HepG2 (cell line): ENCODE data around the gene PSEN1. TPM values are rescaled to one million over a fixed set of nuclear protein-coding genes. Genes with fewer than 3 reads are reported as not detected.
A peak's percentile ranks its signal among the peaks of the same experiment; 100 is the strongest.
"Not testable (repeated sequence)": the region's sequence is repeated elsewhere in the genome, so short reads cannot be mapped to it uniquely, and the experiment has no call there.

Source experiments
- ATAC-seq: fragments of 200-7000 bp; cut with Tn5 transposase; 3 replicates; pipeline ENCODE4 v1.9.1; 2020; ENCODE audit warnings: mild to moderate bottlenecking, moderate library complexity
- BruUV-seq: library from RNA; stranded (reverse); fragments of 400-500 nt; replicated peaks from 2 replicates; lab custom pipeline; 2021; lab: Mats Ljungman, UMichigan
- CTCF ChIA-PET: fragments of 300-600 bp; formaldehyde crosslinking; extraction: SDS; loops from one replicate; lab custom pipeline; 2021; ENCODE audit warnings: low total read pairs, inconsistent platforms, low intra/inter-chr PET ratio; lab: Yijun Ruan, JAX
- POLR2A ChIA-PET: fragments of 350-600 bp; sonication (Branson Sonifier 250); formaldehyde crosslinking; loops from one replicate; lab custom pipeline; 2020; ENCODE audit warnings: antibody characterized with exemption, inconsistent platforms; lab: Yijun Ruan, JAX
- DNase-seq: peaks from one replicate; pipeline ENCODE4 v3.0.0-alpha.2; 2015; ENCODE audit warnings: low spot score
- FAIRE-seq: peaks from 3 replicates; lab custom pipeline; 2011; peaks lifted over from hg19 to GRCh38; lab: Jason Lieb, UNC
- H2AFZ ChIP-seq: one replicate; pipeline ENCODE4 v1.6.1; 2011; ENCODE audit warnings: low read length, inconsistent platforms
- H3K27ac ChIP-seq: fragments of 300-600 bp; 3 replicates; pipeline ENCODE4 v1.8.0; 2011; ENCODE audit warnings: mixed run types, mild to moderate bottlenecking, mixed read lengths, low read length, inconsistent platforms; ENCODE audit not compliant: insufficient read depth; ENCODE audit errors: extremely low read length
- H3K27me3 ChIP-seq, 2 experiments: fragments of 200-600 bp in 1 of 2; 2 replicates in 1 of 2; 3 replicates in 1 of 2; pipeline versions ENCODE4 v1.6.0 to v1.8.0; 2011; ENCODE audit warnings: low read length in 2 of 2, mild to moderate bottlenecking in 2 of 2, moderate library complexity in 2 of 2, inconsistent platforms in 1 of 2; ENCODE audit not compliant: insufficient read depth in 2 of 2, control insufficient read depth in 1 of 2
- H3K36me3 ChIP-seq, 2 experiments: fragments of 200-600 bp in 1 of 2; replicated peaks in 1 of 2; 2 replicates in 1 of 2; 3 replicates in 1 of 2; pipeline versions ENCODE4 v1.5.1 to v1.8.0; 2011; ENCODE audit warnings: low read length in 2 of 2, inconsistent platforms in 1 of 2; ENCODE audit not compliant: insufficient read depth in 2 of 2, control insufficient read depth in 1 of 2
- H3K4me1 ChIP-seq: 2 replicates; pipeline ENCODE4 v1.5.1; 2012; ENCODE audit warnings: low read length, inconsistent platforms; ENCODE audit not compliant: insufficient read depth
- H3K4me2 ChIP-seq: 2 replicates; pipeline ENCODE4 v1.6.0; 2011; ENCODE audit warnings: low read depth, low read length, inconsistent platforms
- H3K4me3 ChIP-seq, 3 experiments: fragments of 200-600 bp in 1 of 3; sonication (generic), shearing (Covaris generic) in 1 of 3; replicated peaks in 1 of 3; 2 replicates each; pipeline ENCODE4 v1.5.1; 2011 to 2016; ENCODE audit warnings: low read length in 3 of 3, inconsistent platforms in 2 of 3, low read depth in 2 of 3, mild to moderate bottlenecking in 2 of 3, control low read depth in 1 of 3, mixed read lengths in 1 of 3; ENCODE audit not compliant: insufficient read depth in 1 of 3
- H3K79me2 ChIP-seq: one replicate; pipeline ENCODE4 v1.6.1; 2011; ENCODE audit warnings: low read length, inconsistent platforms; ENCODE audit not compliant: insufficient read depth
- H3K9ac ChIP-seq: 2 replicates; pipeline ENCODE4 v1.6.0; 2011; ENCODE audit warnings: mild to moderate bottlenecking, low read depth, low read length, inconsistent platforms; ENCODE audit not compliant: insufficient read depth
- H3K9me3 ChIP-seq: 2 replicates; pipeline ENCODE4 v1.5.1; 2012; ENCODE audit warnings: mild to moderate bottlenecking, low read length
- H4K20me1 ChIP-seq: 2 replicates; pipeline ENCODE4 v1.6.0; 2011; ENCODE audit warnings: inconsistent platforms, mild to moderate bottlenecking, low read length, moderate library complexity; ENCODE audit not compliant: insufficient read depth
- CBFB ChIP-seq: sonication (generic); formaldehyde crosslinking; IDR thresholded peaks from 2 replicates; pipeline ENCODE4 v1.4.0; 2020; ENCODE audit warnings: missing genetic modification reagents
- CEBPB ChIP-seq: IDR thresholded peaks from 2 replicates; pipeline ENCODE4 v1.6.1; 2011; ENCODE audit warnings: low read depth, low read length, improper control_type of control experiment, borderline replicate concordance
- CEBPG ChIP-seq: IDR thresholded peaks from 2 replicates; pipeline ENCODE4 v1.6.1; 2016
- FOXA3 ChIP-seq: IDR thresholded peaks from 2 replicates; pipeline ENCODE4 v1.6.1; 2016; ENCODE audit warnings: missing genetic modification reagents, missing compliant biosample characterization
- GPN1 ChIP-seq: sonication (generic); formaldehyde crosslinking; IDR thresholded peaks from 2 replicates; pipeline ENCODE4 v1.5.1; 2020; ENCODE audit warnings: missing genetic modification reagents, borderline replicate concordance
- HNF4A ChIP-seq: sonication (generic); formaldehyde crosslinking; IDR thresholded peaks from 2 replicates; pipeline ENCODE4 v1.4.0; 2020; ENCODE audit warnings: missing genetic modification reagents
- HOXA9 ChIP-seq: sonication (generic); formaldehyde crosslinking; IDR thresholded peaks from 2 replicates; pipeline ENCODE4 v1.8.1; 2022; ENCODE audit warnings: missing genetic modification reagents, mild to moderate bottlenecking, moderate library complexity, borderline replicate concordance
- ISX ChIP-seq: sonication (generic); formaldehyde crosslinking; conservative IDR thresholded peaks from 2 replicates; pipeline ENCODE4 v1.5.0; 2020; ENCODE audit warnings: missing genetic modification reagents
- JARID2 ChIP-seq: sonication (generic); formaldehyde crosslinking; IDR thresholded peaks from 2 replicates; pipeline ENCODE4 v1.8.1; 2023; ENCODE audit warnings: missing genetic modification reagents, inconsistent platforms; ENCODE audit not compliant: insufficient replicate concordance
- KLF9 ChIP-seq: IDR thresholded peaks from 2 replicates; pipeline ENCODE4 v1.6.1; 2016; ENCODE audit warnings: low read depth
- NFE2L2 ChIP-seq: fragments of 150-350 bp; IDR thresholded peaks from 2 replicates; pipeline ENCODE4 v1.6.1; 2014; ENCODE audit warnings: low read length
- NFYC ChIP-seq: IDR thresholded peaks from 2 replicates; pipeline ENCODE4 v1.6.1; 2016; ENCODE audit warnings: missing genetic modification reagents, missing compliant biosample characterization
- NKX3-1 ChIP-seq: sonication (generic); formaldehyde crosslinking; IDR thresholded peaks from 2 replicates; pipeline ENCODE4 v1.5.0; 2020; ENCODE audit warnings: missing genetic modification reagents
- RBM39 ChIP-seq: fragments of 200-400 bp; formaldehyde crosslinking; IDR thresholded peaks from one replicate; pipeline ENCODE4 v1.6.1; 2018; ENCODE audit warnings: antibody characterized with exemption, mild to moderate bottlenecking, low read depth, low read length; ENCODE audit not compliant: poor library complexity, severe bottlenecking
- ZBTB38 ChIP-seq: sonication (generic); formaldehyde crosslinking; IDR thresholded peaks from 2 replicates; pipeline ENCODE4 v1.5.1; 2020; ENCODE audit warnings: mild to moderate bottlenecking, missing genetic modification reagents
- ZMYM2 ChIP-seq: sonication (generic); formaldehyde crosslinking; IDR thresholded peaks from 2 replicates; pipeline ENCODE4 v1.8.0; 2022; ENCODE audit warnings: mild to moderate bottlenecking, missing genetic modification reagents
- ZNF101 ChIP-seq: sonication (generic); formaldehyde crosslinking; IDR thresholded peaks from 2 replicates; pipeline ENCODE4 v1.4.0; 2020; ENCODE audit warnings: mild to moderate bottlenecking, low read depth, missing genetic modification reagents, borderline replicate concordance
- ZNF598 ChIP-seq: sonication (generic); formaldehyde crosslinking; IDR thresholded peaks from 2 replicates; pipeline ENCODE4 v1.5.1; 2020; ENCODE audit warnings: mild to moderate bottlenecking, missing genetic modification reagents, borderline replicate concordance
- ZNF713 ChIP-seq: sonication (generic); formaldehyde crosslinking; IDR thresholded peaks from 2 replicates; pipeline ENCODE4 v1.4.0; 2020; ENCODE audit warnings: mild to moderate bottlenecking, missing genetic modification reagents
- ZNF761 ChIP-seq: sonication (generic); formaldehyde crosslinking; conservative IDR thresholded peaks from 2 replicates; pipeline ENCODE4 v1.4.0; 2020; ENCODE audit warnings: mild to moderate bottlenecking, missing genetic modification reagents
- ZNF782 ChIP-seq: sonication (generic); formaldehyde crosslinking; IDR thresholded peaks from 2 replicates; pipeline ENCODE4 v1.4.0; 2020; ENCODE audit warnings: missing genetic modification reagents, mild to moderate bottlenecking, borderline replicate concordance
- WGBS: methylation state at CpG from one replicate; pipeline ENCODE4 v1.1.6; 2017; ENCODE audit warnings: low lambda C conversion rate; 5-methylcytosine and 5-hydroxymethylcytosine counted together
- in situ Hi-C: cut with HindIII; loops from 2 replicates; pipeline ENCODE4 v1.10.0; 2017; ENCODE audit warnings: low pct_unique_long_range_greater_than_20kb; ENCODE audit not compliant: extremely low pct_ligation_motif_present
- intact Hi-C: fragments of 100-400 bp; cut with micrococcal nuclease; formaldehyde crosslinking; loops from one replicate; pipeline ENCODE4 v1.10.0; 2022; ENCODE audit not compliant: unreplicated experiment
- polyA plus RNA-seq, 8 experiments: library from polyadenylated mRNA; depleted of rRNA in 3 of 8; stranded (reverse) in 7 of 8; unstranded in 1 of 8; fragments of >200 nt; fragmentation: Illumina TruSeq in 4 of 8; extraction: Trizol in 4 of 8; gene quantifications; 2 replicates each; pipeline versions ENCODE4 v1.2.1 to v1.2.3, GENCODE V29; 2011 to 2016; ENCODE audit warnings: low read depth in 4 of 8, missing spikeins in 1 of 8, mixed read lengths in 1 of 8; ENCODE audit not compliant: insufficient read depth in 1 of 8
- total RNA-seq, 5 experiments: library from RNA; depleted of rRNA; stranded (reverse); fragments of >200 nt; fragmentation: Illumina TruSeq; extraction: Trizol; gene quantifications; 2 replicates each; pipeline ENCODE4 v1.2.3, GENCODE V29; 2016; ENCODE audit warnings: low read depth in 1 of 5
- TF ChIP-seq, protein P1 (sequence below): sonication (generic); formaldehyde crosslinking; IDR thresholded peaks from 2 replicates; pipeline ENCODE4 v1.4.0; 2020; ENCODE audit warnings: missing genetic modification reagents, borderline replicate concordance

PSEN1 gene
- total and polyA plus RNA-seq, 2 of the 13 experiments (the other 11 are each of a cell fraction or from before 2014, with no cell fraction given): 12.5 to 26.6 TPM

DNA sequence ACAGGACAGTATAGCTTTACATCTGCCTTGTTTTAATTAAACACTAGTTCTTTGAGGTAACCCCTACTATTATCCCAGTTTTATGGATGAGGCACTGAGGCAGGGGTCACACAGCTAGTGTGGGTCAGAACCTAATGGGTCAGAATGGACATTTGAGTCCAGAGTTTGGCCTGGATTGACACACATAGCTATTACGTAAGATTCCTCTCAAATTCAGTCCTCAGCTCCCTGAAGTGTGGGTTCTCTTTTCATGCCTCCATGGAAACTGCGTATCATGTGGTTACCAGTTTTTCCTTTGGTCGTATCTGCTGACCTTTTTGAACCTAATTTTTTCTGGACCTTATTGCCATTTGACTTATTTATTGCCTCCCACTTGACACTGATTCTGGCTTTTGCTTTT is 40.4 kb downstream of the PSEN1 start (continued):
- TF ChIP-seq KLF9 (CRISPR knock-in tag): no peak
- TF ChIP-seq, protein P1, sequence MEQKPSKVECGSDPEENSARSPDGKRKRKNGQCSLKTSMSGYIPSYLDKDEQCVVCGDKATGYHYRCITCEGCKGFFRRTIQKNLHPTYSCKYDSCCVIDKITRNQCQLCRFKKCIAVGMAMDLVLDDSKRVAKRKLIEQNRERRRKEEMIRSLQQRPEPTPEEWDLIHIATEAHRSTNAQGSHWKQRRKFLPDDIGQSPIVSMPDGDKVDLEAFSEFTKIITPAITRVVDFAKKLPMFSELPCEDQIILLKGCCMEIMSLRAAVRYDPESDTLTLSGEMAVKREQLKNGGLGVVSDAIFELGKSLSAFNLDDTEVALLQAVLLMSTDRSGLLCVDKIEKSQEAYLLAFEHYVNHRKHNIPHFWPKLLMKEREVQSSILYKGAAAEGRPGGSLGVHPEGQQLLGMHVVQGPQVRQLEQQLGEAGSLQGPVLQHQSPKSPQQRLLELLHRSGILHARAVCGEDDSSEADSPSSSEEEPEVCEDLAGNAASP (CRISPR knock-in tag): peak; percentile 17; the same call in 1 of the 2 replicates
- no peak for TF ChIP-seq RBM39
- TF ChIP-seq HNF4A (CRISPR knock-in tag): peak; percentile 27; the same call in 1 of the 2 replicates
- TF ChIP-seq ZNF101 (CRISPR knock-in tag): no peak
- TF ChIP-seq HOXA9: no peak

DNA sequence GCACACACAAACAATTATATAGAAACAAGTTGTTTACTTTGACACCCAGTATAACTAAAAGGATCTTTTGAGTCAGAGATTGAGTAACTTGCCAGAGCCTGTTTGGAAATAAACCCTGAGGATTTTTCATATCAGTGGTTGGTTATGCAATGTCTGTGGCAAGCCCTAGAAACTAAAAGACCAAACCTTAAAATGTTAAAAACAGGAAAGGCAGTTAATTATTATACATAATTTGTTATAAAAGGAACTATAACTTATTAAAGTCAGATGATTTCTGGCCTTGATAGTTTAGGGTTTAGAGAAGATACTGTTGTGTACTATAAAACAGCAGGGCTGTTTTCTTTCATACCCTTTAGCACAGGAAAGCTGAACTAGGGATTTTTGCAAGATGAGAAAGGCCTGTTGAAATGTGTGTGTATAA is 44.1 kb downstream of the PSEN1 start:
- no peak for ATAC-seq
- H3K4me3 ChIP-seq: no peak overlapping the region
- ChIA-PET CTCF (no interaction called here), POLR2A (no interaction called here)
- peaks cover 18% of the 10 kb centered on the region for H3K4me1 ChIP-seq
- H3K9ac ChIP-seq: no peak overlapping the region
- no peak overlapping the region for H2AFZ ChIP-seq
- no TSS peak for BruUV-seq
- no peak overlapping the region for H3K27ac ChIP-seq
- H3K9me3 ChIP-seq: no peaks in the 10 kb centered on the region
- no peak overlapping the region for H3K4me2 ChIP-seq
- peaks cover 4 to 10% of the 10 kb centered on the region in 2 experiments; a peak in 3 of 5 replicates for H3K36me3 ChIP-seq
- in situ Hi-C loops: no loop called here
- intact Hi-C loops: no loop called here
- DNase-seq: peak; percentile 27
- TF ChIP-seq FOXA3 (CRISPR knock-in tag): peak; percentile 35; the same call in 1 of the 2 replicates
- no peak for TF ChIP-seq ZBTB38
- TF ChIP-seq NFYC (CRISPR knock-in tag): no peak
- no peak for TF ChIP-seq ZNF713 (CRISPR knock-in tag)
- no peak for TF ChIP-seq CBFB (CRISPR knock-in tag)
- TF ChIP-seq ZNF761 (CRISPR knock-in tag): no peak
- no peak for TF ChIP-seq ZMYM2 (CRISPR knock-in tag)
- TF ChIP-seq ZNF598: no peak
- no peak for TF ChIP-seq NKX3-1 (CRISPR knock-in tag)
- no peak for TF ChIP-seq GPN1
- TF ChIP-seq ZNF782 (CRISPR knock-in tag): no peak
- TF ChIP-seq CEBPG (CRISPR knock-in tag): peak; percentile 62
- no peak for TF ChIP-seq JARID2
- peak; percentile 66; the same call in 1 of the 2 replicates for TF ChIP-seq CEBPB
- no peak for TF ChIP-seq ISX
- no peak for TF ChIP-seq NFE2L2
- no peaks in the 10 kb centered on the region for H3K79me2 ChIP-seq
- H3K27me3 ChIP-seq: no peaks in the 10 kb centered on the region
- FAIRE-seq: peak; percentile 28
- H4K20me1 ChIP-seq: no peaks in the 10 kb centered on the region

DNA sequence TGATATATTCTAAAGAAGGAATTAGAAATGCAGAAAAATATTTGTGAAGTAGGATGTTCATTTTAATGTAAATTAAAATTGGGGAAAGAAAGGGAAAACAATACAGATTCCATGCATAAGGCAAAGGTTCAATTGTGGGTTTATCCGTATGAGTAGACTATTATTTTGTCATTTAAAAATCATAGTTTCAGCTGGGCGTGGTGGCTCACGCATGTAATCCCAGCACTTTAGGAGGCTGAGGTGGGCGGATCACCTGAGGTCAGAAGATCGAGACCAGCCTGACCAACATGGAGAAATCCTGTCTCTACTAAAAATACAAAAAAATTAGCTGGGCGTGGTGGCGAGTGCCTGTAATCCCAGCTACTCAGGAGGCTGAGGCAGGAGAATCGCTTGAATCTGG is 44.7 kb downstream of the PSEN1 start:
- peaks cover 4 to 10% of the 10 kb centered on the region in 2 experiments; a peak in 3 of 5 replicates for H3K36me3 ChIP-seq
- CTCF ChIA-PET, ATAC-seq, H3K9me3 ChIP-seq, H3K4me2 ChIP-seq, FAIRE-seq, DNase-seq, POLR2A ChIA-PET, H3K27me3 ChIP-seq, H3K9ac ChIP-seq, H2AFZ ChIP-seq, H3K79me2 ChIP-seq, H3K4me3 ChIP-seq, BruUV-seq, intact Hi-C loops, H4K20me1 ChIP-seq, in situ Hi-C loops, H3K27ac ChIP-seq: not testable (repeated sequence)
- peaks cover 17% of the 10 kb centered on the region for H3K4me1 ChIP-seq
- WGBS: 96% methylated on average over 8 of the region's 8 CpGs
